HG02884 (cell line): Measurements from ENCODE around the gene KIF18B.

Experiments
- ATAC-seq: cut with Tn5 transposase; IDR thresholded peaks from one replicate; pipeline ENCODE4 v1.9.1; 2021; ENCODE audit warnings: mild to moderate bottlenecking, moderate library complexity; ENCODE audit not compliant: unreplicated experiment

Gene KIF18B

DNA sequence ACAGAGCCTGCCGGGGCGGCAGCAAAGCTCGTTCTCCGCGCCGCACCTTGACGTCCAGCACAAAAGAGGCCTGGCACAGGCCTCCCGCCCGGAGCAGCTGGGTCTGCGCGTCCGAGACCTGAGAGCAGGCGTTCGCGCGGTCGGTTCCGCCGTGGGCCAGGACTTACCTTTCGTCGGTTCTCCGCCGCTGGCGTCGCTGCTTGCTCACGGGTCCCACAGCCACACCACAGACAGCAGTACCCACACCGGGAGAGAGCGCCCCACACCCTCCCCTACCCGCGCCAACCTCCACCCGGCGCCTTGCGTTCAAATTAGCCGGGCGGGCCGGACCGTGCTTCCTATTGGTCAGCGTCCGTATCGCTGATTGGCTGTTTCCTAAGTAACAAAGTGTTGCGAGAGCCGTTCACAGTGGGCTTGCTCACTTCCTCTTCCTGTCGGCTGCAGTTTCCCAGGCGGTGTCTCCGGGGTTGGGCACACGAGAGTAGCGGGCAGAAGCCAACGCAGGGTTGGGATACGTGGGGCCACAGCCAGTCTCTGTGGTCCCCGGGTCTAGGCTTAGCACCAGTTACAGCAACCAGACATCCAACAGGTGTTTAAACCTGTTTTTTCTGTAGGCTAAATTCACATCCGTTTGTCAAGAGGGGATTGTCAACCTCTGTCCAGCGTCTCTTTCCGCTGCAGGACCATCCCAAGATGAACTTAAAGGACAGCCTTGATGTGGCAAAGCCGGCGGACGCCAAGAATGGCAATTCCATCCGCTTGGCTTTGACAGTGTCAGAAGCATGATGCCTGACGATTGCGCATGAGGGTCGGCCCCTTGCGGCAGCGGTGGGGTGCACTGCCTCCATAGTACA, at the start of gene KIF18B:
Gene KIF18B (minus strand): TSS at position 313 of the 854 bp plus-strand sequence. CDS start 11,429 bp downstream, outside the sequence.
- peak; percentile 92 for ATAC-seq

DNA sequence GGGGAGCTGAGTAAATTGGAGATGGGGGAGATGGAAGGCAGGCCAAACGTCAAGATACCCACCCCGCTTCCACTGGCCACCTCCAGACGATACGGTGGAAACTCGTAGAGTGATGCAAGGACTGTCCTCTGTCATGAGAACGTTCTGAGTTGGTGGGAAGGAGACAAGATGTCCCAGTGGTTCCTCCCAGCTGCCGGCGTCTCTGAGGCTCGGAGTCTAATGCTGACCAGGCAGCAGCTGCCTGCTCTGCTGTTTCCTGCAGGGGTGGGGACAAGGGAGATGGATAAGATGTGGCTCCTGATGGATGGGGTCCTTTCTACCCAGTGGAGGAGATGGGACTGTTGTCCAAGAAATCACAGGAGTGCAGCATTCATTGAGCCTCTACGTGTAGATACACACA, 48.7 kb upstream of the KIF18B start:
- ATAC-seq, result no peak

DNA sequence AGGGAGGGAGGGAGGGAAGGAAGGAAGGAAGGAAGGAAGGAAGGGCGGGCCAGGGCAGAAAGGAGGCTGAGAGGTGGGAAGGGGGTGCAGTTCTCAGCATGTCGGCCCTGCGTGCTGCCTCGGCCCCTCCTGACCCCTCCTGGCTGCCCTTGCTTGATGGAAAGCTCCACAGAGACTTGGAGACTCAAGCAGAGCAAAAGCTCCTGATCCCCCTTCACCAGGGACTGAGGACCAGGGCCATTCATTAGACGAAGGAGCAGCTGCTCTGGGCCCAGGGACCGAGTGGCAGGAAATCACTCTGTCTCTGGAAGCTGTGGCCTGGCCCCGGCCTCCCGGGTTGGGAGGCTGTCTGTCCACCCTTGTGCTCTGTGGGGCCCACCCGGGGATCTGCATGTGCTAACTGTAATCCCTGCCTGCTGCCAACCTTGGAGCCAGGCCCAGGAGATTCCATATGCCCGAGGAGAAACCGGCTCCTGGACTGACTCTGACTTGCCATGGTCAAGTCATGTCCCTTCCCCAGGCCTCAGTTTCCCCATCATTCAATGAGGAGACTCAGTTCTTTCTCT, 47.9 kb upstream of the KIF18B start:
- no peak for ATAC-seq

DNA sequence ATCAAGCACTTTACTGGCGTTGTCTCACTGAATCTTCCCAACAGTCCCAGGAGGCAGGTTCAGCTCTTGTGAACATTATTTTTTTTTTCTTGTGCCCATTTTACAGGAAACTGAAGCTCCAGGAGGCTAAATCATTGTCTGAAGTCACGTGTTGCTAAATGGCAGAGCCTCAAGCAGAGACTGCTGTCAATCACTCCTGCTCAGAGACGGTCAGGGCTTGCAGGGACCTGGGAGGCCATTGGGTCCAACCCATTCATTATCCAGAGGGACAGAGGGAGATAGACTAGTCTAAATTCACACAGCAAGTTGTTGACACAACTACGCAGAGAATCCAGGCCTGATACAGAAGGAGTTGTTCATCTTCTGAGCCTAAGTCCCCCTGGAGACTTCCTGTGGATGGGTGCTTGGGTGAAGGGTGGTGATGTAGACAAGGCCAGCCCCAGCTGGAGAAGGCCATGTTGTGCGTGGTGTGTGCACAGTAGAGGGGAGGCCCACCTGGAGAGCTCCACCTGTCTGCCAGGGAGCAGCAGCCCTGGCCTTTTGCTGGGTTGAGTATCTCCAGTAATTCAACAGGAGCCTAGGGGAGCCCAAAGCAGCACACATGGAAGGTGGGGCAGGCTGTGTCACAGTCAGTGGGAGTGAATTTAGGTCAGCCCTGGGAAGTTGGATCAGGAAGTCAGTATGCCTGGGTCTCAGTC, 44.8 kb upstream of the KIF18B start:
- no peak for ATAC-seq

DNA sequence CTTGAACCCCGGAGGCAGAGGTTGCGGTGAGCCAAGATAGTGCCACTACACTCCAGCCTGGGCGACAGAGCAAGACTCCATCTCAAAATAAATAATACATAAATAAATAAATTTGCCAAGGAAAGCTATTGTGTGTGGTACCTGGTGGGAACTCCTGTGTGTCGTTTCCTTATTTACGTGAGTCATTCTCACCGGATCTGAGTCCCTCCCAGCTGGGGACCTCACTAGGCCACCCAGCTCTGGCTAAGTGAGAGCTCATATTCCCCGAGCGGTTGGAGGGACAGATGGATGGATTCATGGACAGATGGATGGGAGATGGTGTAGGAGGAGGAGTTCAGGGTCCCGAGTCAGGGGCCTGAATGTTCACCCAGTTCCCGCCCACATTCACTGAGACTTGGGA, 43.4 kb upstream of the KIF18B start:
- no peak for ATAC-seq

DNA sequence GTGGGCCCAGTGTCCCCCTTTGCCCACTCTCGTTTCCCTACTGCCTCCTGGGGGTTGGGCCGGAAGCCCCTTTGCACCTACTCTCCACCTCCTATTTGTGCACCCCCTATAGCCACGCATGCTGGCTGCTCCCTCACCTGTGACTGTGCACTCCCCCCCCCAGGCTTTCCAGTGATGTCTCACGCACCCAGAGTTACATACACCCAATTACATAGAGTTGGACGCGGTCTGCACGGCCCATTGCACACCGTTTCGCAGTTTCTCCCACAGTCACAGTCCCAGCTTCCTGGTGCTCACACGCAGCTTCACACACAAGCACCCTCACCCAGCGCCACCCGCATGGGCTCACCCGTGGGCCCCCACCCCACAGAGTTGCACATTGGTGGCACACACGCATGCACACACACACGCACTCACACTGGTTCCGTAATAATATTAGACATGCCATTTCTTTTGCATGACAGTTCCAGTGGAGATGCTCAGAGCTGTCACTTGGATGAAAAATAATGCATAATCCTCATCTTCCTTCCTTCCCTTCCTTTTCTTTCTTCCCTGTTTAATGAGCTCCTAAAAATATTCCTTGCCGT, 42.1 kb upstream of the KIF18B start:
- no peak for ATAC-seq

DNA sequence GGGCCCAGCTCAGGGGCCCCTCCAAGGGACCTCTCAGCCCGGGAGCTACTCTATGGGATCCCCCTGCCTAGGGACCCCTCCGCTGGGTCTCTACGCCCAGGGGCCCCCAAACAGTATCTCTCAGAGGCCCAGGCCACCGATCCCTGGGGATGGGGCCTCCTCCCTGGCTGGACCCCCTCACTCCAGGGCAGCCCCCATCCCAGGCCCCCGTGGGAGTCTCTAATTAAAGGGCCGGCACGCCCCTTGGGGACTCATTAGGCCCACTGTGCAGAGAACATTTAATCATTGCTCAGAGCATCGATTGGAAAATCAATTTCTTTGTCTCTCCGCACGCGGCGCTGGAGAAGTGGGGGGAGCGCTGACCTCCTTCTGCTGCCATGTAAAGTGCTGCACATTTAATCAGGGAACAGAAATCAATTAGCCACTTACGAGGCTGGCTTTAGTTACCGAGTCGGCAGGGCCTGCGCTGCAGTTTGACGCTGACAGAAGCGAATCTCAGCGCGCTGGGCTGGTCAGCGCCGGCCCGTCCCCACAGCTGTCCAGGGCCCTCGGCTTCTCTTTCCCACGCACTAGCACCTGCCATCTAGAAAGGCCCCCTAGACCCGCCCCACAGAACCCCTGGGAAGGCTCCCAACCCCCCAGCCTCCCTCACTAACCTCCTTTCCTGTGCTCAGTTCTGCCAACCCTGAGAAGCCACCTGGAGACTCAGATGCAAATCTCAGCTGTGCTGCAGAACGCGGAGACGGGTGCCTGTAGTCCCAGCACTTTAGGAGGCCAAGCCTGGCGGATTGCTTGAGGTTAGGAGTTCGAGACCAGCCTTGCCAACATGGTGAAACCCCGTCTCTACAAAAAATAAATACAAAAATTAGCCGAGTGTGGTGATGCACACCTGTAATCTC, 40.7 kb upstream of the KIF18B start:
- ATAC-seq, result no peak

DNA sequence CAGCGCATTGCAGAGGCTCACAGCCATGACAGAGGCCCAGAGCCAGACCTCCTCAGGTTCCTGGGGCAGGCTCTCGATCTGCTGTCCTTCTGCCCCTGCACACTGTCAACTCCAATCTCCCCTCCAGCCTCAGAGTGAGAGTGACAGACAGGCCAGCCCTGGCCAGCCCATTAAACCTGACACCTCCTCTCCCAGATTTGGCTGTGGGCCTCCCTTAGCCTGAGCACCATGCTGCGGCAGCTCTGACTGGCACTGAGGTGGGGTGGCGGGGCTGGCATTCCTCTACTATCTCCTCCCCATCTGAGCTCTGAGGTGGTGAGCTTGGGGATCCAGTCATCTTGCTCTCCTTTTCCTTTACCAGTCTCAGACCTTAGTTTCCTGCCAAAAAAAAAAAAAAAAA, 36.0 kb upstream of the KIF18B start:
- no peak for ATAC-seq

DNA sequence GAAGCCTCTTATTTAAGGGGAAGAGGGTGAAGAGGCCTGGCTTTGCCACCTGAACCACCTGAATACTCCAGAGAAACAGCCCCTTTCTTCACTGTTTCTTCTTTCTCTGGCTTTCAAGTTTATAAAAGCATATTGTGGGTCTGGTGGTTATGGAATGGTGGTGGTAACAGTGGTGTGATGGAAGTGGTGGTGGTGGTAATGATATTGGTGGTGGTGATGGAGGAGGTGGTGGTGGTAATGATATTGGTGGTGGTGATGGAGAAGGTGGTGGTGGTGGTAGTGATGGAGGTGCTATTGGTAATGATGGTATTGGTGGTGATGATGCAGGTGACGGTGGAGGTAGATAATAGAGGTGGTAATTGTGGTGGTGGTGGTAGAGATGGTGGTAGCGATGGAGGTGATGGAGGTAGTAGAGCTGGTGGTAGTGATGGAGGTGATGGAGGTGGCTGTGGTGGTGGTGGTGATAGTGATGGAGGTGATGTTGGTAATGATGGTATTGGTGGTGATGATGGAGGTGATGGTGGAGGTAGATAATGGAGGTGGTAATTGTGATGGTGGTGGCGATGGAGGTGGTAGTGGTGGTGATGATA, 34.6 kb upstream of the KIF18B start:
- no peak for ATAC-seq

DNA sequence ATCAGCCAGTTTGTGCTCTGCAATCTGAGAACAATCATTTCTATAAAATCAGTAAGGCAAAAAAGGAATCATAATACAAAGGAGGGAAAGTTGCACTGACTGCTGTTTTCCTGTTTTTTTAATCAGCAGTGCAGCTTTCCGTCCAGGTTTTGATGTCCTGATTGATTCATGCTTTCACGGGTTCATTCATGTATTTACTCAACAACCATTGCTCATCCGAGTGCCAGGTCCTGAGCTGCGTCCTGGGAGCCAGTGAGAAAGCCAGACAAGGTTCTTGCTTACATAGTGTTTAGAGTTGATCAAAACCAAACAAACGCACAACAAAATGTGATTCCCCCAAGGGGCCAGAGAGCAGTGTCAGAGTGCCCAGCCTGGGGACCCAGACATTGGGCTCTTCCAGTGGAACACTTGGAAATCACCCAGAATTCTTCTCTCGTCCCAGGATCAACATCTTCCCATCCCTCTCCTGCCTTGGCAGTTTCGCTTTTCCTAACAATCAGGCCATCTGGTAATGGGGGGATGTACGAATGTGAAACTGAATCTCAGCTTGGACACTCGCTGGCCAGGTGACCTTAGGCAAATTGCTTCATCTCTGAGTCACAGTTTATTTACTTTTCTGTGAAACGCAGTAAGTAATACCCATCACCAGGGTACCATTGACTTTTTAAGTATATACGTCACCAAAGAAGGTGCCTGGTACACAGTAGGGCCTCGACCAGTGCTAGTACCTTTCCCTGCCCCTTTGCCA, 33.8 kb upstream of the KIF18B start:
- ATAC-seq, result no peak

DNA sequence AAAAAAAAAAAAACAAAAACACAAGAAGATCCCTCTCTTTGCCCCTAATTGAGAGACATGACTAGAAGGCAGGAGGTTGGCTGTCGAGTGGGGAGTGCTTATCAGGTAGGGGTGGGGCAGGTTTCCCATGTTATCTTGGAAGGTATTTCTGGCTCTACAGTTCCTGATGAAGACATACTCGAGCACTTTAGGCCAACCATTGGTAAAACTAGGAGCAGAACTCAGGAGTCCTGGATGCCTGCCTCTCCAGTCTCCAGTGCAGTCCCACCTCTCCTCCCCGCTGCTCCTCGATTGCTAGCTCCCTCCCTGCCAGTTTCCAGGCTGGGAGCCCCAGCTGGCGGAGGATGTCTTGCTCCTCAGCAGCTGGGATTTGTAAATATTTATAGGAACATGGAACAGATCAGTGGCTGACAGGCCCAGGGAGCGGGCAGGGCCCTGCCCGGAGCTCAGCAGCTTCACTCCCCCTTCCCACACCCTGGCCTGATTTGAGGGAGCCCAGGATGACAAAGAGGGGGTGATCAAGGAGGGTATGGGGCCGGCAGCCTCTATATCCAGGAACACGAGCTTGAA, 31.9 kb upstream of the KIF18B start:
- no peak for ATAC-seq

DNA sequence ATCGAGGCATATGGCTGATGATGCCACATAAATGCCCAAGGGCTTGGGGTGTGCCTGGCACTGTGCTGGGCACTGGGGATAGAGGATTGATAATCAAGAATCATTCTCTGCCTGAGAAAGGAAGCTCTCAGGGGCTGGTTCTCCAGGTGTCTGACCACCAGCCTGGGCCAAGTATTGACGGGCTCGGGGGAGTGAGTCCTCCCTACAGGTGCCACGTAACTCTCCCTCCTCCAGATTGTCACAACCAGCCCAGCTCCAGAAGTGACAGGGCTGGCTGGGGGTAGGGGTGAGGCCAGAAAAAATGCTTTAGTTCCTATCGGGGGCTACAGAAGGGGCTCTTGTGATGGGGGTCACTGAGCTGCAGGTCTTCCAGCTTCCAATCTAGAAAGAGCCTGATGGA, 31.2 kb upstream of the KIF18B start:
- ATAC-seq, result no peak

DNA sequence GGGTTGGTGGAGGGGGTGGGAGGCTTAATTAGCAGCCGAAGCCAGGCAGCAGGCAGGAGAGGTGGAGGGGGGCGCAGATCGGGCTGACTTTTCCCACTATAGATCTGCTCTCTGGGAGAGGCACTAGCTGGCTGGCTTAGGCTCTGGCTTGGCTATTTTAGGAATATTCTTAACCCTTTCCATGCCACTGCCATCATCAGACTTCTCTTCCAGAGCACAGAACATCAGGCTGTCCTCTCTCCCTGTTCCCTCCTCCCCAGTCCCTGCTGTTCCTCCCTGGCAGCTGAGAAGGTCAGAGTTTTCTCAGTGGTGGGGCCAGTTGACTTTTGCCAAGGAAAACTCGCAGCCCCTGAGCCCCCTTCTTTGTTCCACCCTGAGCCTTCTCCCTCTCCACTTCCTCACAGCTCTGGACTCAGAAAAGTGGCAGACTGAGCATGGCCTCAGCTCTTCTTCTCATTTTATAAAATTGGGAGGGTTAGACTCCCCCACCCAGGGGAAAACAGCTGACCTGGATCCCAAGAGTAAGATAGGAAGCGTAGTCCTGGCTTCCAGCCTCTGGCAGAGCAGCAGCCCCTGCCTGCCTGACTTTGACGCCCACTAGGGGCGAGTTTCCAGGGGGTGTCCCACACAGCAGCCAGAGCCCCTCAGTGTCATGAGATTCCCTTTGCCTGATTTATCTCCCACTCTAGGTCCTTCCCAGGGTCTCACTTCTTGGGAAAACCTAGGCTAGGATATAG, 30.4 kb upstream of the KIF18B start:
- no peak for ATAC-seq

DNA sequence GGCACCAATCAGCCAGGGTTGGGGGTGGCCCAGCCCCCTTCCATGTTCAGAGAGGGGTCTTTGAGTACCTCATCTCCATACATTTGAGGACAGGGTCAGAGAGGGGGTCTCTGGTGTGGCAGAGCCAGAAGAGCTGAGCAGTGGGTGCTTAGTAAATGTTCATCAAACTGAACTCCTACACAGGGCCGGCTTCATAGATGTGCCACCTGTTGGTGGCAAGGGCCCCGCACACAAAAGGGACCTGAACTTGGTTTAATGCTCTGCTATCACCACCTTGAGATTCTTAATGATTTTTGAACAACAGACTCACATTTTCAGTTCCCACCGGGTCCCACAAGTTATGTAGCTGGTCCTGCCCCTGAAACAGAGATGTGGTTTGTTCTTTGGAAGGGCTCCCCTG, 29.5 kb upstream of the KIF18B start:
- no peak for ATAC-seq

DNA sequence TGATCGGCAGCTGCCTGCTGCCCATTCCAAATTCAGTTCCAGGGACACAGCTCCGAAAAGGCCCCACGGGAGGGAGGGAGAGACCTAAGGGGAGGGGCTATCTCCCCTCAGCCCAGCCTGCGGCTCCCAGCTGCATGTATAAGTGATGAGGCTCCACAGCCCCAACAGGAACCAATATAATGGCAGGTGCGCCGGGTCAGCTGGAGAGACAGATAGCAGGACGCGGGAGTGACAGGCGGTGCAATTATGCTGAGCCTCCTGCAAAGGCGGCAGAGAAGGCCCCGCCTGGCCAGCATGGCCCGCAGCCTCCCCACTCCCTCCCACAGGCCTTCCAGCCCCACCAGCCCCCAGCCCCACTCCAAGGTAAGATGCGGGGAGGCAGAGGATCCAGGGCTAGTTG, 28.6 kb upstream of the KIF18B start:
- ATAC-seq, result no peak

DNA sequence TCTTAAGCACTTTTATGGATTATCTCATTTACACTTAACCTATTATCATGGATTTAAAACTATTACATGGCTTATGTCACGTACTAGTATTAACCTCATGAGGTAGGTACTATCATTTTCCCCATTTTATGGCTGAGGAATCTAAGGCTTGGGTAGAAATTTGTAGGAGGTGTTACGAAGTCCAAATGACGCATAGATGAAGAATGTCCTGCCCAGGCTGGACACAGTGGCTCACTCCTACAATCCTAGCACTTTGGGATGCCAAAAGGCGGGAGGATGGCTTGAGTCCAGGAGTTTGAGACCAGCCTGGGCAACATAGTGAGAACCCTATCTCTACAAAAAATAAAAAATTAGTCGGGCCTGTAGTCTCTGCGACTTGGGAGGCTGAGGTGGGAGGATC, 25.4 kb upstream of the KIF18B start:
- ATAC-seq, result no peak

DNA sequence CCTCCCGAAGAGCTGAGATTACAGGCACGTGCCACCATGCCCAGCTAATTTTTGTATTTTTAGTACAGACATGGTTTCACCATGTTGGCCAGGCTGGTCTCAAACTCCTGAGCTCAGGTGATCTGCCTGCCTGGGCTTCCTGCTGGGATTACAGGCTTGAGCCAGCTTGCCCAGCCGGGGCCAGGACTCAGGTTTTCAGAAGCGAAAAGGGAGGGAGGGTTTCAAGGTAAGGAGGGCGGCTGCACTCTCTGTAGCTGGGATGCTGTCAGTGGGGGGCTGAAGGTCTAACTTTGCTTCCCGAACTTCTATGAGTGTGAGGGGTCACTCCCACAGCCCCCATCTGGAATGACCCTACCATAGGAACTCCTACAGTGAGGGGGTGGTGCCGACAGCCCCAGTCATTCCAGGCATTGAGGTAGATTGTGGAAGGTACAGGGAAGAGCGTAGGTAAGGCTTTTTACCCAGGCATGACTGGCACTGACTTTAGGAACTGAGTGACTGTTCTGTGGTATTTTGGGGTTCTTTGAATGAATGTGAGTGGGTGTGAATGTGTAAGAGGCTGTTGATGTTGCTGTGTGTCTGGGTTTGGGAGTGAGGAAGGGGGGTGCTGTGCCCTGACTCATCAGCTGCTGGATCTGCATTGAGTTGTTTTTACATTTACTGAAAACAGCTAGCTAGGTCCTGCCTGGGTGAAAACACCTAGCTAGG, 24.4 kb upstream of the KIF18B start:
- ATAC-seq, result no peak
